Stimulated activated CD8-positive, alpha-beta memory T cell treated with anti-CD3 and anti-CD28 coated beads, Interleukin-7, amount 100 ng/mL, for 1 hour (primary cell): ENCODE measurements around the gene TOX2.

Experiments used
- DNase-seq, 2 donors: peaks; one replicate each; pipeline ENCODE4 v3.0.0-alpha.2; 2020; ENCODE audit warnings: low read depth in 2 of 2

The TOX2 gene

GRCh38 chr20:44019638-44020335 is 105.1 kb downstream of the TOX2 start:
- no peak for DNase-seq

- no peak for DNase-seq
Observed at GRCh38 chr20:44020406-44021148, 105.9 kb downstream of the TOX2 start.

- no peak for DNase-seq
Observed at GRCh38 chr20:44021186-44021585, 106.5 kb downstream of the TOX2 start.

GRCh38 chr20:44021900-44022299 is 107.2 kb downstream of the TOX2 start:
- DNase-seq, result no peak

- DNase-seq, result no peak
Observed at GRCh38 chr20:44022464-44022863, 107.8 kb downstream of the TOX2 start.

GRCh38 chr20:44023515-44024371 is 109.1 kb downstream of the TOX2 start:
- DNase-seq, result no peak

- DNase-seq, result no peak
Observed at GRCh38 chr20:44024820-44025580, 110.3 kb downstream of the TOX2 start.

GRCh38 chr20:44025756-44026155 is 111.1 kb downstream of the TOX2 start:
- no peak for DNase-seq

- no peak for DNase-seq
Observed at GRCh38 chr20:44026647-44027342, 112.1 kb downstream of the TOX2 start.

GRCh38 chr20:44027343-44028002 is 112.8 kb downstream of the TOX2 start:
- DNase-seq, result no peak

GRCh38 chr20:44028003-44028730 is 113.5 kb downstream of the TOX2 start:
- no peak for DNase-seq

GRCh38 chr20:44028868-44029847 is 114.5 kb downstream of the TOX2 start:
- DNase-seq, result no peak

GRCh38 chr20:44029848-44030230 is 115.2 kb downstream of the TOX2 start:
- no peak for DNase-seq

GRCh38 chr20:44030394-44030793 is 115.7 kb downstream of the TOX2 start:
- no peak for DNase-seq

- DNase-seq, result no peak
Observed at GRCh38 chr20:44031001-44031574, 116.4 kb downstream of the TOX2 start.

- no peak for DNase-seq
Observed at GRCh38 chr20:44031781-44032582, 117.3 kb downstream of the TOX2 start.

- DNase-seq, result no peak
Observed at GRCh38 chr20:44032583-44033331, 118.1 kb downstream of the TOX2 start.
